Astrocyte (in vitro differentiated cells and primary cell): ENCODE data around the gene HGS.

Source experiments
- EZH2 ChIP-seq: IDR thresholded peaks from 2 replicates; pipeline ENCODE4 v1.6.1; 2012; ENCODE audit warnings: mild to moderate bottlenecking, low read length, inconsistent platforms; ENCODE audit not compliant: insufficient read depth
- TF ChIP-seq, protein P1 (sequence below): IDR thresholded peaks from 2 replicates; pipeline ENCODE4 v1.5.1; 2011; ENCODE audit warnings: low read depth, mild to moderate bottlenecking, inconsistent platforms, low read length, moderate library complexity; ENCODE audit not compliant: insufficient read depth

DNA sequence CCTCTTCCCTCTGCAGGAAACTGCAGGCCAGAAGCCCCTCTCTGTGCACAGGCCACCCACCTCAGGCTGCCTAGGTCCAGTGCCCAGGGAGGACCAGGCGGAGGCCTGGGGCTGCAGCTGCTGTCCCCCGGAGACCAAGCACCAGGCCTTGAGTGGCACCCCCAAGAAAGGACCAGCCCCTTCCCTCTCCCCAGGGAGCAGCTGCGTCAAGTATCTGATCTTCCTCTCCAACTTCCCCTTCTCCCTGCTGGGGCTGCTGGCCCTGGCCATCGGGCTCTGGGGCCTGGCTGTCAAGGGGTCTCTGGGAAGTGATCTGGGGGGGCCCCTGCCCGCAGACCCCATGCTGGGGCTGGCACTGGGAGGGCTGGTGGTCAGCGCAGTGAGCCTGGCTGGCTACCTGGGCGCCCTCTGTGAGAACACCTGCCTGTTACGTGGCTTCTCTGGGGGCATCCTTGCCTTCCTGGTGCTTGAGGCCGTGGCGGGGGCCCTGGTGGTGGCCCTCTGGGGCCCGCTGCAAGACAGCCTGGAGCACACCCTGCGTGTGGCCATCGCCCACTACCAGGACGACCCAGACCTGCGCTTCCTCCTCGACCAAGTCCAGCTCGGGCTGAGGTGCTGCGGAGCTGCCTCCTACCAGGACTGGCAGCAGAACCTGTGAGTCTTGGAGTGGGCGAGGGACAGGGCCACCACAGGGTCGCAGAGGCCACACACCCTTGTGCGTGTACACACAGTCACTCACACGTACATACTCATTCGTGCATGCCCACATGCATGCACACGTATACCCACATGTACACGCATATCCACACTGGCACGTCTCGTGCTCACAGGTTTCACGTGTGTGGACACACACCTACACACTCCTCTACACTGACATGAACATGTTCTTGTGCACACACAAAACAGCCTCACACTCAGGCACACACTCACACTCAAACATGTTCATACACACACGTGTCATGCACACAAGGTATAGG, 38.5 kb upstream of the HGS start:
- TF ChIP-seq EZH2, result no peak
- TF ChIP-seq, protein P1, sequence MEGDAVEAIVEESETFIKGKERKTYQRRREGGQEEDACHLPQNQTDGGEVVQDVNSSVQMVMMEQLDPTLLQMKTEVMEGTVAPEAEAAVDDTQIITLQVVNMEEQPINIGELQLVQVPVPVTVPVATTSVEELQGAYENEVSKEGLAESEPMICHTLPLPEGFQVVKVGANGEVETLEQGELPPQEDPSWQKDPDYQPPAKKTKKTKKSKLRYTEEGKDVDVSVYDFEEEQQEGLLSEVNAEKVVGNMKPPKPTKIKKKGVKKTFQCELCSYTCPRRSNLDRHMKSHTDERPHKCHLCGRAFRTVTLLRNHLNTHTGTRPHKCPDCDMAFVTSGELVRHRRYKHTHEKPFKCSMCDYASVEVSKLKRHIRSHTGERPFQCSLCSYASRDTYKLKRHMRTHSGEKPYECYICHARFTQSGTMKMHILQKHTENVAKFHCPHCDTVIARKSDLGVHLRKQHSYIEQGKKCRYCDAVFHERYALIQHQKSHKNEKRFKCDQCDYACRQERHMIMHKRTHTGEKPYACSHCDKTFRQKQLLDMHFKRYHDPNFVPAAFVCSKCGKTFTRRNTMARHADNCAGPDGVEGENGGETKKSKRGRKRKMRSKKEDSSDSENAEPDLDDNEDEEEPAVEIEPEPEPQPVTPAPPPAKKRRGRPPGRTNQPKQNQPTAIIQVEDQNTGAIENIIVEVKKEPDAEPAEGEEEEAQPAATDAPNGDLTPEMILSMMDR, result no peak
